PC-3 (cell line): ENCODE measurements around the gene ENTPD7. TPM values are rescaled to one million over a fixed set of nuclear protein-coding genes. Genes with fewer than 3 reads are reported as not detected.

Experiments used
- ATAC-seq: fragments of 200-7000 bp; cut with Tn5 transposase; 2 replicates; pipeline ENCODE4 v1.9.1; 2020; ENCODE audit warnings: mild to moderate bottlenecking, moderate library complexity
- BruUV-seq: library from RNA; stranded (reverse); fragments of 400-500 nt; replicated peaks from 2 replicates; lab custom pipeline; 2021; lab: Mats Ljungman, UMichigan
- CTCF ChIA-PET: fragments of 300-600 bp; sonication (Branson Sonifier 250); formaldehyde crosslinking; loops from one replicate; lab custom pipeline; 2022; ENCODE audit warnings: antibody characterized with exemption; lab: Charles Lee
- POLR2A ChIA-PET: fragments of 300-600 bp; sonication (Branson Sonifier 250); formaldehyde crosslinking; loops from one replicate; lab custom pipeline; 2022; ENCODE audit warnings: antibody characterized with exemption; ENCODE audit not compliant: unreplicated experiment; lab: Charles Lee
- DNase-seq: peaks from one replicate; pipeline ENCODE4 v3.0.0-alpha.2; 2015
- H2AFZ ChIP-seq: fragments of 300-600 bp; sonication (generic); 2 replicates; pipeline ENCODE4 v1.6.0; 2016; ENCODE audit warnings: antibody characterized with exemption, low read length
- H3F3A ChIP-seq: fragments of 300-600 bp; sonication (generic); one replicate; pipeline ENCODE4 v1.6.0; 2017; ENCODE audit warnings: antibody characterized with exemption, low read length, control low read depth, mild to moderate bottlenecking; ENCODE audit not compliant: unreplicated experiment
- H3K27ac ChIP-seq: fragments of 300-600 bp; sonication (generic); 2 replicates; pipeline ENCODE4 v1.5.1; 2016; ENCODE audit warnings: mild to moderate bottlenecking, low read length
- H3K27me3 ChIP-seq: fragments of 300-600 bp; sonication (generic); 2 replicates; pipeline ENCODE4 v1.6.1; 2016; ENCODE audit warnings: low read length, mixed read lengths
- H3K36me3 ChIP-seq: fragments of 300-600 bp; sonication (generic); 2 replicates; pipeline ENCODE4 v1.6.1; 2016; ENCODE audit warnings: low read depth, mixed run types, low read length, mixed read lengths
- H3K4me1 ChIP-seq: fragments of 300-600 bp; sonication (generic); 2 replicates; pipeline ENCODE4 v1.5.1; 2016; ENCODE audit warnings: low read length; ENCODE audit not compliant: insufficient read depth
- H3K4me2 ChIP-seq: fragments of 300-600 bp; sonication (generic); 2 replicates; pipeline ENCODE4 v1.6.0; 2016; ENCODE audit warnings: low read length
- H3K4me3 ChIP-seq: fragments of 300-600 bp; sonication (generic); 2 replicates; pipeline ENCODE4 v1.5.1; 2016; ENCODE audit warnings: mild to moderate bottlenecking, low read length, mixed read lengths
- H3K79me2 ChIP-seq: fragments of 300-600 bp; sonication (generic); 2 replicates; pipeline ENCODE4 v1.6.1; 2017; ENCODE audit warnings: low read length, mixed read lengths
- H3K9ac ChIP-seq: fragments of 300-600 bp; sonication (generic); 2 replicates; pipeline ENCODE4 v1.6.0; 2016; ENCODE audit warnings: mild to moderate bottlenecking, low read length
- H3K9me2 ChIP-seq: fragments of 300-600 bp; sonication (generic); replicated peaks from 2 replicates; pipeline ENCODE4 v1.6.1; 2016; ENCODE audit warnings: mixed run types, low read length, mixed read lengths
- H3K9me3 ChIP-seq: fragments of 300-600 bp; sonication (generic); 2 replicates; pipeline ENCODE4 v1.6.1; 2016; ENCODE audit warnings: low read length, mixed read lengths
- H4K20me1 ChIP-seq: fragments of 300-600 bp; sonication (generic); 2 replicates; pipeline ENCODE4 v1.6.1; 2016; ENCODE audit warnings: low read length, mixed read lengths
- EZH2 ChIP-seq: fragments of 300-600 bp; sonication (generic); IDR thresholded peaks from one replicate; pipeline ENCODE4 v1.6.1; 2017; ENCODE audit warnings: antibody characterized with exemption, mild to moderate bottlenecking, low read length; ENCODE audit not compliant: unreplicated experiment
- EZH2phosphoT487 ChIP-seq: fragments of 300-600 bp; sonication (generic); IDR thresholded peaks from 2 replicates; pipeline ENCODE4 v1.6.1; 2018; ENCODE audit warnings: mild to moderate bottlenecking, antibody characterized with exemption, low read length, borderline replicate concordance
- intact Hi-C: fragments of 100-400 bp; cut with micrococcal nuclease; formaldehyde crosslinking; loops from 2 replicates; pipeline ENCODE4 v1.9.0; 2023
- total RNA-seq: library from RNA; depleted of rRNA; stranded (reverse); fragments of >200 nt; gene quantifications from 2 replicates; pipeline ENCODE4 v1.2.3, GENCODE V29; 2014
- TF ChIP-seq, protein P1 (sequence below): fragments of 300-600 bp; sonication (generic); conservative IDR thresholded peaks from 2 replicates; pipeline ENCODE4 v1.5.1; 2017; ENCODE audit warnings: antibody characterized with exemption, low read depth, mild to moderate bottlenecking, low read length

Gene ENTPD7
- total RNA-seq, 1 experiment from 2014 or later = 6.8 TPM

DNA sequence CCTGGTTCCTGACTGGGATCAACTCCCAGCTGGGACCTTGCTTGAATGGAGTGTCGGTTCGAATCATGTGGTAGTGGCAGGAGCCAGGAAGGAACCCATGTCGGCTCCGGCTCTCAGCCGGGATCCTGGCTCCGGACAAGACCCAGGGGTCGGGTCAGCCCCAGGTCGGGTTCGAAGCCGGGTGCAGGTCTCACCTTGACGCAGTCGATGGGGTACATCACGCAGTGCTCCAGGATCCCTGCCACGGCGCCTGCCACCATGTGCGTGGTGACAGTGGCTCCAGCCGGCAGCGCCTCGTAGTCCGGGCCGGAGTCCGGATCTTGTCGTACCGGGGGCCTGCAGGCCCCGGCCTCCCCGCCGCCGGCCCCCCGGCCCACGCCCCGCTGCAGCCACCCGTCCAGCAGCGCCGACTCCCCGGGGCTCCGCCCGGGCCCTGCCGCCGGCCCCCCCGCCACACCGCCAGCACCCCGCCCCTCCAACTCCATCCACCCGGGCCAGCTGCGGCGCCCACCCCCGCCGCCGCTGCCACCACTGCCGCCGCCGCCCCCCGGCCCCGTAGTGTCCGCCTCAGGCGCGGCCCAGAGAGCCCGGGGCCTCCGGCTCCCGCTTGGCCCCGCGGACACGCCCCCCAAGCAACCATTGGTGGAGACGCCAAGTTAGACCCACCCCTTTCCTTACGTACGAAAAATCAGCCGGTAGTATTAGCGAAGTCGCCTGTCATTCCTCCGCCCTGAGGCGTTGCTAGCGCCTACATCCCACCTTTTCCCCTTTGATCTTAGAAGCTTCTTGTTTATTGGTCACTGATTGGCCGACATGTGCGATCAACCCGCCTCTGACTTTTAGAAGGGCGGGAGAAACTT lies 39.2 kb upstream of the ENTPD7 start, which contains the start of gene SLC25A28:
TSS of gene SLC25A28 (minus strand) at position 589 of the 860 bp plus-strand sequence. CDS start at position 485, 104 bp downstream.
- no peak for TF ChIP-seq EZH2phosphoT487
- TF ChIP-seq EZH2 = no peak
- TF ChIP-seq, protein P1, sequence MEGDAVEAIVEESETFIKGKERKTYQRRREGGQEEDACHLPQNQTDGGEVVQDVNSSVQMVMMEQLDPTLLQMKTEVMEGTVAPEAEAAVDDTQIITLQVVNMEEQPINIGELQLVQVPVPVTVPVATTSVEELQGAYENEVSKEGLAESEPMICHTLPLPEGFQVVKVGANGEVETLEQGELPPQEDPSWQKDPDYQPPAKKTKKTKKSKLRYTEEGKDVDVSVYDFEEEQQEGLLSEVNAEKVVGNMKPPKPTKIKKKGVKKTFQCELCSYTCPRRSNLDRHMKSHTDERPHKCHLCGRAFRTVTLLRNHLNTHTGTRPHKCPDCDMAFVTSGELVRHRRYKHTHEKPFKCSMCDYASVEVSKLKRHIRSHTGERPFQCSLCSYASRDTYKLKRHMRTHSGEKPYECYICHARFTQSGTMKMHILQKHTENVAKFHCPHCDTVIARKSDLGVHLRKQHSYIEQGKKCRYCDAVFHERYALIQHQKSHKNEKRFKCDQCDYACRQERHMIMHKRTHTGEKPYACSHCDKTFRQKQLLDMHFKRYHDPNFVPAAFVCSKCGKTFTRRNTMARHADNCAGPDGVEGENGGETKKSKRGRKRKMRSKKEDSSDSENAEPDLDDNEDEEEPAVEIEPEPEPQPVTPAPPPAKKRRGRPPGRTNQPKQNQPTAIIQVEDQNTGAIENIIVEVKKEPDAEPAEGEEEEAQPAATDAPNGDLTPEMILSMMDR = no peak
- Histone ChIP-seq H3K27ac (peak within 1 kb of the TSS; percentile 98), H3K79me2 (peaks cover 47% of the 10 kb centered on the region), H3K9ac (peak within 1 kb of the TSS; percentile 97), H4K20me1 (peaks cover 17% of the 10 kb centered on the region; the same call in 1 of the 2 replicates), H3K27me3 (no peaks in the 10 kb centered on the region), H3F3A (no peaks in the 10 kb centered on the region), H3K9me2 (no peaks in the 10 kb centered on the region), H3K36me3 (no peaks in the 10 kb centered on the region), H2AFZ (peak within 1 kb of the TSS; percentile 74), H3K4me1 (peaks cover 24% of the 10 kb centered on the region; the same call in 1 of the 2 replicates), H3K9me3 (no peaks in the 10 kb centered on the region), H3K4me2 (peak within 1 kb of the TSS; percentile 97), H3K4me3 (peak within 1 kb of the TSS; percentile 80)
- BruUV-seq = no TSS peak
- CTCF ChIA-PET = interaction anchor here (0.6 kb wide), 1 partner anchor 94 kb away, joined by 4 read pairs; no protein-coding TSS in a partner anchor
- DNase-seq (peak; percentile 97), ATAC-seq (peak; percentile 70)
- intact Hi-C loops = loop anchor here (5.0 kb wide), 1 partner anchor 37 kb away; the partner anchor contains the start of gene ENTPD7
- POLR2A ChIA-PET = interaction anchor here (0.6 kb wide), 1 partner anchor 113 kb away, joined by 3 read pairs; no protein-coding TSS in a partner anchor

DNA sequence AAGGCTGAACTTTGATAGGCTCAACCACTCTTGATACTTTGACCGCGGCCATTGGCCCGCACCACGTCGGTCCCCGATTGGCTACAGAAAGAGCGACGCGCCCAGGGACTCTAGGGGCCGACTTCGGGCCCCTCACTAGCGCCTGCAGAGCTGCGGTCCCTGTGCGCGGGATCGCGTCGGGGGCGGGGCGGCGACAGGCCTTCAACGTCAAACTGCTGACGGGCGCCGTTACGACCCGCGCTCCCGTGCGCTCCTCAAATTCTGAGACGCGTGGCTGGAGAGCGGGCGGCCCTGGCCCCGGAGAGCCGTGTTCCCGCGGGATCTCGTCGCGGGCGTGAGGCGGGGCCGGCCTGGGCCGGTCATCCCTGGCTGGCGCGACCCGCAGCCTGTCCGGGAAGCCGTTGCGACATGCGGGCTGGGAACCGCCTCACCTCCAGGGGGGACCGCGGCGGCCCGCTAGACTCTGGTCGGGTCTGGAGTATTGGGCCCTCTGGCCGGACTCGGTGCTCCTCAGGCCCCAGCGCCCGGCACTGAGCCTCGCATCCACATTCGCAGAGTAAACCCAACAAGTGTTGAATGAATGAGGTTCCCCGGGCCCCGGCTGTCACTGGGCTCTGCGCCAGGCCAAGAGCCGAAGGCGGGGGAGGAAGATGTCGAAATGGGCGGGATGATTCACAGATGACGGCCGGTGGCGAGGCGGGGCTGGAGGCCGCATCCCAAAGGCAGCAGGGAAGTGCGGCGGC lies 38.4 kb upstream of the ENTPD7 start:
- no TSS peak for BruUV-seq
- Histone ChIP-seq H3K9me3 (no peaks in the 10 kb centered on the region), H3K27me3 (no peaks in the 10 kb centered on the region), H3K4me2 (peak overlapping the region; percentile 88), H3F3A (no peaks in the 10 kb centered on the region), H3K9ac (peak overlapping the region; percentile 97), H3K79me2 (peaks cover 41% of the 10 kb centered on the region), H3K36me3 (no peaks in the 10 kb centered on the region), H4K20me1 (peaks cover 17% of the 10 kb centered on the region; the same call in 1 of the 2 replicates), H3K4me1 (peaks cover 24% of the 10 kb centered on the region; the same call in 1 of the 2 replicates), H3K4me3 (peak overlapping the region; percentile 80), H2AFZ (peak overlapping the region; percentile 74), H3K9me2 (no peaks in the 10 kb centered on the region), H3K27ac (peak overlapping the region; percentile 98)
- ChIA-PET POLR2A (interaction anchor here (0.6 kb wide), 1 partner anchor 112 kb away, joined by 3 read pairs; no protein-coding TSS in a partner anchor), CTCF (interaction anchor here (0.8 kb wide), 1 partner anchor 10 kb away, joined by 3 read pairs; no protein-coding TSS in a partner anchor)
- intact Hi-C loops = loop anchor here (5.0 kb wide), 1 partner anchor 36 kb away; the partner anchor contains the start of gene ENTPD7
- ATAC-seq = peak; percentile 84
- TF ChIP-seq, protein P1 = no peak
- TF ChIP-seq EZH2 = no peak
- TF ChIP-seq EZH2phosphoT487 = no peak
- peak; percentile 85 for DNase-seq
